Panc1 (cell line): ENCODE measurements around the gene CEND1.

Experiments used
- CTCF ChIP-seq: fragments of 450-650 bp; IDR thresholded peaks from 2 replicates; pipeline ENCODE4 v1.5.1; 2017; ENCODE audit warnings: mild to moderate bottlenecking
- POLR2AphosphoS5 ChIP-seq: IDR thresholded peaks from 2 replicates; pipeline ENCODE4 v1.6.1; 2012; ENCODE audit warnings: mild to moderate bottlenecking, low read depth, low read length, moderate library complexity
- REST ChIP-seq, 2 experiments: IDR thresholded peaks; 2 replicates each; pipeline ENCODE4 v1.6.1; 2011 to 2012; ENCODE audit warnings: low read depth in 2 of 2, control low read depth in 1 of 2, low read length in 1 of 2, mild to moderate bottlenecking in 1 of 2, moderate library complexity in 1 of 2; ENCODE audit not compliant: insufficient read depth in 1 of 2
- SIN3A ChIP-seq: IDR thresholded peaks from 2 replicates; pipeline ENCODE4 v1.6.1; 2012; ENCODE audit warnings: low read depth, mild to moderate bottlenecking, low read length, moderate library complexity, borderline replicate concordance; ENCODE audit not compliant: insufficient read depth
- TCF7L2 ChIP-seq: IDR thresholded peaks from 2 replicates; pipeline ENCODE4 v1.6.1; 2011; ENCODE audit warnings: mild to moderate bottlenecking, low read depth, low read length, inconsistent platforms

GRCh38 chr11:765802-766091 is 24.1 kb downstream of the CEND1 start:
- no peak for TF ChIP-seq POLR2AphosphoS5
- no peak for TF ChIP-seq CTCF
- no peak for TF ChIP-seq REST (IDR thresholded peaks at IDR 0.05; ENCODE audit: insufficient read depth in 1 of 2, low read depth in 2 of 2, low read length in 1 of 2)
- TF ChIP-seq SIN3A: no peak
- TF ChIP-seq TCF7L2: no peak
